Measurements from ENCODE around the gene BCAS1.

The BCAS1 gene

GRCh38 chr20:53914781-53915445 is 155.5 kb downstream of the BCAS1 start:
- TF ChIP-seq, protein P1, sequence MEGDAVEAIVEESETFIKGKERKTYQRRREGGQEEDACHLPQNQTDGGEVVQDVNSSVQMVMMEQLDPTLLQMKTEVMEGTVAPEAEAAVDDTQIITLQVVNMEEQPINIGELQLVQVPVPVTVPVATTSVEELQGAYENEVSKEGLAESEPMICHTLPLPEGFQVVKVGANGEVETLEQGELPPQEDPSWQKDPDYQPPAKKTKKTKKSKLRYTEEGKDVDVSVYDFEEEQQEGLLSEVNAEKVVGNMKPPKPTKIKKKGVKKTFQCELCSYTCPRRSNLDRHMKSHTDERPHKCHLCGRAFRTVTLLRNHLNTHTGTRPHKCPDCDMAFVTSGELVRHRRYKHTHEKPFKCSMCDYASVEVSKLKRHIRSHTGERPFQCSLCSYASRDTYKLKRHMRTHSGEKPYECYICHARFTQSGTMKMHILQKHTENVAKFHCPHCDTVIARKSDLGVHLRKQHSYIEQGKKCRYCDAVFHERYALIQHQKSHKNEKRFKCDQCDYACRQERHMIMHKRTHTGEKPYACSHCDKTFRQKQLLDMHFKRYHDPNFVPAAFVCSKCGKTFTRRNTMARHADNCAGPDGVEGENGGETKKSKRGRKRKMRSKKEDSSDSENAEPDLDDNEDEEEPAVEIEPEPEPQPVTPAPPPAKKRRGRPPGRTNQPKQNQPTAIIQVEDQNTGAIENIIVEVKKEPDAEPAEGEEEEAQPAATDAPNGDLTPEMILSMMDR (conservative IDR thresholded peaks at IDR 0.05) = no peak
- peak overlapping the region; percentile 89 for H3K27ac ChIP-seq

DNA sequence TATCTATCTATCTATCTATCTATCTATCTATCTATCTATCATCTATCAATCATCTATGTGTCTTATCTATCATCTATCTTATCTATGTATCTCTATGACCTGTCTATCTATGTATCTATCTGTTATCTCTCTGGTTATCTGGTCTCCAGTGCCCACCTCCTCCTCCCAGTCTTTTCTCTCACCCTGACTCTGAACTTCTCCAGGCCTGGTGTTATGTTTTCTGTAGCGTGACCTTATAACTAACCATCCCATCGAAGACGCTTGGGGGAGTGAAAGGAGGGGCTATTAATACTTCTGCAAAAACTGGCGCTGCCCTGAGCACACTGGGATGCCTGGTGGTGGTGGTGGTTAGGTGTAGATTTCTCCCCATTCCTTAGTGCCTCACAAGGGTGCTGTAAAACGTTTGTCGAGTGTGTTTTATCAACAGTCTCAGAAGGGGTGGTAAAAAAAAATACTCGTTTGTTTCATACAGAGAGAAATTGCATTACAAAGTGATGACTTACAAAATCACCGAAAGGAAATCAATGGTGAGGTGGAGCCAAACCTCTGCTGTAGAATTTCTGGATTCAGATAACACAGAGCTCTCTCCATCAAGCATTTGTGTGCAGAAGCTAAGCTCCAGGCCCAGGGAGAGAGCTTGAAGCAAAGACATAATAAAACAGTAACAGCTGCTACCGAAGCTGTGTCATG is 156.2 kb downstream of the BCAS1 start:
- TF ChIP-seq, protein P1 (conservative IDR thresholded peaks at IDR 0.05) = no peak
- H3K27ac ChIP-seq = peak overlapping the region; percentile 89

- no peak overlapping the region for H3K27ac ChIP-seq
- TF ChIP-seq, protein P1 (conservative IDR thresholded peaks at IDR 0.05) = no peak
Observed at GRCh38 chr20:53911301-53911700, 159.1 kb downstream of the BCAS1 start.

GRCh38 chr20:53910351-53911002 is 159.9 kb downstream of the BCAS1 start:
- no peak overlapping the region for H3K27ac ChIP-seq
- TF ChIP-seq, protein P1 (conservative IDR thresholded peaks at IDR 0.05) = no peak

GRCh38 chr20:53907968-53908751 is 162.2 kb downstream of the BCAS1 start:
- TF ChIP-seq, protein P1 (conservative IDR thresholded peaks at IDR 0.05) = no peak
- H3K27ac ChIP-seq = no peak overlapping the region

DNA sequence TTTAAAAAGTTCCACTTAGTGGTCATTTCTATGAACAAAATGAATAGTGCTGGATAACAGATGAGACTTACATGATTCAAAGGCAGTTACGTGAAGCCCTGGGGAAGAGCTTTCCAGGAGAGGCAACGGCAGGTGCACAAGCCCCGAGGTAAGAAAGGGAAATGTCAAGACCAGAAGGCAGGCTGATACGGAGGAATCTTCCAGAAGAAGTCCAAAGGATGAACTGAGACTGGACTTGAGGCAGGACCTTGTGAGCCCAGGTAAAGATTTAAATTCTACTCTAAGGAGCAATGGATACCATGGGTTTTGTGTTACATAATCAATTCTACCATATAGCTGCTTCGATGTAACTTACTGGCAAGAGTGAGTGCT is 164.6 kb downstream of the BCAS1 start:
- TF ChIP-seq, protein P1 (conservative IDR thresholded peaks at IDR 0.05) = no peak
- no peak overlapping the region for H3K27ac ChIP-seq

Data from VCaP (cell line).